GM21381 (cell line): ENCODE measurements around the gene VPS33B.
A peak's percentile ranks its signal among the peaks of the same experiment; 100 is the strongest.
"Not testable (repeated sequence)": the region's sequence is repeated elsewhere in the genome, so short reads cannot be mapped to it uniquely, and the experiment has no call there.

ENCODE experiments used
- ATAC-seq: cut with Tn5 transposase; IDR thresholded peaks from one replicate; pipeline ENCODE4 v1.9.1; 2021; ENCODE audit warnings: mild to moderate bottlenecking, moderate library complexity; ENCODE audit not compliant: unreplicated experiment

VPS33B gene

GRCh38 chr15:91022075-91022831, at the start of gene VPS33B:
Gene VPS33B (minus strand): TSS chr15:91022594. CDS start chr15:91022249, 345 bp downstream.
- peak; percentile 81 for ATAC-seq

DNA sequence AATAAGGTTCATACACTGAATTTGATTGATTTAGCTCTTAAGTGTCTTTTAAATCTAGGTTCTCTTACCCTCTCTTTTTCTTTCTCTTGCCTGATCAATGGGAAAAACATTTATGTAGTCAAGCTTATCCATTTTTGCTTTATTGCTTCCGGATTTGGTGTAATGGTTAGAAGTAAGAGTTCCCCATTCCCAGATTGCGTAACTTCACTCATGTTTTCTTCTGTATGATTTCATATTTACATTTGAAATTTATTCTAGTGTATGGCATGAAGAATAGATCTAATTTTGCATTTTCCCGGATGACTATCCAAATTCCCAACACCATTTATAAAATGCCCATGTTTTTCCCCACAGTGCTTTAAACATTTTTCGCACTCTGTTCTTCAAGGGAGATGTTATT, 49.8 kb upstream of the VPS33B start:
- ATAC-seq: no peak

DNA sequence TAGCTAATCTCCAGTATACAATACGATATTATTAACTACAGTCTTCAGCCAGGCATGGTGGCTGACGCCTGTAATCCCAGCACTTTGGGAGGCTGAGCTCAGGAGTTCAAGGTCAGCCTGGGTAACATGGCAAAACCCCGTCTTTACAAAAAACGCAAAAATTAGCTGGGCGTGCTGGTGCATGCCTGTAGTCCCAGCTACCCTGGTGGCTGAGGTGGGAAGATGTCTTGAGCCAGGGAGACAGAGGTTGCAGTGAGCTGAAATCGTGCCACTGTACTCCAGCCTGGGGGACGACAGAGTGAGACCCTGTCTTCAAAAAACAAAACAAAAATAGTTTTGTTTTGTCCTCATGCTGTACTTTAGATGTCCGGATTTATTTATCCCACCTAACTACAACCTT, 48.5 kb upstream of the VPS33B start:
- no peak for ATAC-seq

DNA sequence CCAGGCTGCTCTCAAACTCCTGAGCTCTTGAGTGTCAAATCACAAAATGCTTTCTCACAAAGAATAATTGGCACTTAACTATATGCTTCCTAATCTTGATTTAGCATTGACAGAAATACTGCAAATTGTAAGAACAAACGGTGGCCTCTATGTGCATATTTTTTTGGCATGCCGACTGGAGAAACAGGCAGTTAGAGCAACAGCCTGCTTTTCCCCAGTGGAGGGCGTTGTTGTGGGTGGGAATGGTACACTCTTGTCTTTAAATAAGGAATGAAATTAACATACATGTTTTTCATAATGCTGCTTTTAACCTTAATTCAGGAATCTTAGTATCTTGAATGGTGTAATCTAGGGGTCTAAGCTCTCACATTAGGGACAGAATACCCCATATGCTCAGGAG, 46.6 kb upstream of the VPS33B start:
- ATAC-seq: no peak

GRCh38 chr15:91068436-91068835, 46.0 kb upstream of the VPS33B start:
- ATAC-seq: no peak

GRCh38 chr15:91067036-91067435, 44.6 kb upstream of the VPS33B start:
- ATAC-seq: no peak

DNA sequence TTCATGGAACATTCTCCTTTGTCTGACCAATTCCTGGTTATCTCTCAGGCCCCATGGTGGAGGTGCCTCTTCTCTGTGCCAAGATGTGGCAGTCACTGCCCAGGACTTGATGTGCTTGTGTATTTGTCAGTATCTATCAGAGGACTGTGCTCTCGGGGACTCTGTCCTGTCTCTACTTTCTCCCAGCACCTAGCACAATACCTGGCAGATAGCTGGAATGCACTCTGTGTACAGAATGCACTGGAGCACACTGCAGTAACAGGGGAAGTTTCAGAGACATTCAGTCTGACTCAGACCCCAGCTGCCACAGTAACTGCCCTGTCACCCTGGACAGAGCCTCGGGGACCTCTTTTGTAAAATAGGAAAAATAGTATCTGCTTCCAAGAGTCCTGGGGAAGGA, 43.1 kb upstream of the VPS33B start:
- no peak for ATAC-seq

DNA sequence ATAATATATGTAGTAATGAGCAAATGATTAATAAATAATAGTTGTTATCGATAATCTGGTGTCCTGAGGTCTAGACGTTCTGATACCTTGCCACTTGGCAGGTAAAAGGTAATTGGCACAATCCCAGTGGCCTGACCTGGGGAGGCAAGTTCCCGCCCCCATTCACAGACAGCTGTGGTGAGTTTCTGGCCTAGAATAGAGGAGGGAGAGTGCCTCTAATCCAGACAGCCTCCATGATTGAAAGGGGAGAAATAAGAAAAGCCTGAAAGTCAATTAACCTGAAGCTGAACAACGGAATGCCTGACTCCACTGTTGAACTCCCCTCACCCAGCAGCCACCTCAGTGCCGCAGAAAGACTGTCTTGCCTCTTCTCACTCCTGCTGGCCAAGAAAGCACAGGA, 39.6 kb upstream of the VPS33B start:
- ATAC-seq: no peak

GRCh38 chr15:91061230-91061629, 38.8 kb upstream of the VPS33B start:
- no peak for ATAC-seq

DNA sequence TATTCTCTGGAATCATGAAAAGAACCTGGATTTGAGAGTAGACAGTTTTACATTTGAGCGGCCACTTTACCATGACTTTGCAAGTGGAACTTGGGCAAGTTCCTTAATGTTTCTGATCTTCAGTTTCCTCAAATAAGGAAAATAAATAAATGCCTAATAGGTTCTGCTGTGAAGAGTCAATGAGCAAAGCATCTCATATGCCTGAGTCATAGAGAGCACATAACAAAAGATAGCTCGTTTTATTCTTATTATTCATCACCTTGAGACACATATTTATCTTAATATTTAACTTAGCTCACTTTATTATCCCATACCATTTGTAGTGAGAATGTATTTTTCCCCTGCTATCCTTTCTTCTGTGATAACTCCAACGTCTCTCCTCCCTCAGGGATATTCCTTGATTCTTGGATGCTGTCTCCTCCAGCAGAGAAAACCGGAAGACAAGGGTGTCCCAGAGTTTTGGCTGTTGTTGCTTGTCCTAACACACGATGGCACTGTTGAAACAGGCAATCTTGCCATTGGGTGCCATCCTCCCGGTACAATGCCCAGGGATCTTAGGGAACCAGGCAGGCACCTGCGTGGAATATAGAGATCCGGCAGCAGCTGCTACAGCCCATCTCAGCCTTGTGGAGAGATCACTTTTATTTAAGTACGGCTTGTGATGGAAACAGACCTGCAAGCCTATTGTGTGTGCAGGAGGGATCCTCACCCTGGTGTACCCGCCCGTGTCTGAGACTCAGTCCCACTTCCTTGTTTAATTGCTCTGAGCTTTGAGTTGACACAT, 33.3 kb upstream of the VPS33B start:
- ATAC-seq: peak; percentile 70

DNA sequence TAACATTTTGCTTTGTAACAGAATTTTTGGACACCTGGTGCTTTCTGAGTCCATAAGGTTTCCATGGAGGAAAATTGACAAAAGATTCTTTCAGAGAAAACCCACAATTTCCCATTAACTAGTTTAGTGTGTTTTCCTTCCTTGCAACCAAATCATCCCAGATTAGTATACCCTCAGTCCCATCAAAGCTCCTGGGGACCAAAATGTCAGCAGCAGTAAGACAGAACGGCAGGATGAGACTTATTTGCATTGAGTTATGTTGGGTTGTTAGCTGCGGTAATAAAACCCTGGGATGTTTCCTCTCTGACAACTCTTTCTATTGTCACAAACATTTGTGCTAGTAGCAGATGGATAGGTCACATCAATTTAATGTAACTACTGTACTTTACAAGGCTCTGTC, 32.4 kb upstream of the VPS33B start:
- ATAC-seq: no peak

GRCh38 chr15:91051248-91051647, 28.9 kb upstream of the VPS33B start:
- ATAC-seq: no peak

- ATAC-seq: peak; percentile 38
These were observed 27.7 kb upstream of the VPS33B start for GRCh38 chr15:91050128-91050455.

DNA sequence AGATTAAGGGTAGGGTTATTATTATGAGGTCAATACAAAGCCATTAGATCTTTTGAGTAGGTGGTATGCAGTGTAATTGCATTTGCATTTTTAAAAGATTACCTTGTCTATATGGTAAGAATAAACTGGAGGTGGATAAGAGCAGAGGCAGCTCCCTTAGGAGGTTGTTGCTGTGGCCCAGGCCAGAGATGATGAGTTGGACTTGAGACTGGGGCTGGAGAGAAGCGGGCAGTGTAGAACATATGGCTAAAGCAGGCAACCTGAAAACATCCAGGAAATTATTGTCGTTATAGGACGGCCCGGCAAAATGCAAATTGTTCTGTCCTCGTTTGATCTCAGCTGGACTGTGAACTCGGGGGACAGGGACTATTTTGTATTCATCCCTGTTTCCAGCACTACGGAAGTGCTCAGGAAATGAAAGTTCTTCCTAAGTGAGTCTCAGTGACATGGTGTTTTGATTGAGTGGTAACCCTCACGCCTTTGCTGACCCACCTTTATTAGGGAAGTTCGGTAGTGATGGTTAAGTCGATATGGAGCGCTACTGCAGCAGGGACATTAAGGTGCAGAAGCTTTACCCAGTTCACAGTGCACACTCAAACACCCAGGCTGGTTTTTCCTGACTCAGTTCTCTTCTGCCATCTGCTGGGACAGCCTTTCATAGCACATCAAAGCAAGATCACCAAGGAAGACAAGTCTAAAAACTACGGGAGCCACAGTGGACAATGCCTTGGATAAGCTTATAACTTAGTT, 27.2 kb upstream of the VPS33B start:
- ATAC-seq: peak; percentile 80

- ATAC-seq: no peak
These were observed 25.3 kb upstream of the VPS33B start for GRCh38 chr15:91047545-91048199.

DNA sequence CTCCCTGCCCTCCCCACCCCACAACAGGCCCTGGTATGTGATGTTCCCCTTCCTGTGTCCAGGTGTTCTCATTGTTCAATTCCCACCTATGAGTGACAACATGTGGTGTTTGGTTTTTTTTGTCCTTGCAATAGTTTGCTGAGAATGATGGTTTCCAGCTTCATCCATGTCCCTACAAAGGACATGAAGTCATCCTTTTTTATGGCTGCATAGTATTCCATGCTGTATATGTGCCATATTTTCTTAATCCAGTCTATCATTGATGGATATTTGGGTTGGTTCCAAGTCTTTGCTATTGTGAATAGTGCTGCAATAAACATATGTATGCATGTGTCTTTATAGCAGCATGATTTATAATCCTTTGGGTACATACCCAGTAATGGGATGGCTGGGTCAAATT, 23.7 kb upstream of the VPS33B start:
- ATAC-seq: not testable (repeated sequence)

- ATAC-seq: no peak
These were observed 22.7 kb upstream of the VPS33B start for GRCh38 chr15:91045065-91045464.

DNA sequence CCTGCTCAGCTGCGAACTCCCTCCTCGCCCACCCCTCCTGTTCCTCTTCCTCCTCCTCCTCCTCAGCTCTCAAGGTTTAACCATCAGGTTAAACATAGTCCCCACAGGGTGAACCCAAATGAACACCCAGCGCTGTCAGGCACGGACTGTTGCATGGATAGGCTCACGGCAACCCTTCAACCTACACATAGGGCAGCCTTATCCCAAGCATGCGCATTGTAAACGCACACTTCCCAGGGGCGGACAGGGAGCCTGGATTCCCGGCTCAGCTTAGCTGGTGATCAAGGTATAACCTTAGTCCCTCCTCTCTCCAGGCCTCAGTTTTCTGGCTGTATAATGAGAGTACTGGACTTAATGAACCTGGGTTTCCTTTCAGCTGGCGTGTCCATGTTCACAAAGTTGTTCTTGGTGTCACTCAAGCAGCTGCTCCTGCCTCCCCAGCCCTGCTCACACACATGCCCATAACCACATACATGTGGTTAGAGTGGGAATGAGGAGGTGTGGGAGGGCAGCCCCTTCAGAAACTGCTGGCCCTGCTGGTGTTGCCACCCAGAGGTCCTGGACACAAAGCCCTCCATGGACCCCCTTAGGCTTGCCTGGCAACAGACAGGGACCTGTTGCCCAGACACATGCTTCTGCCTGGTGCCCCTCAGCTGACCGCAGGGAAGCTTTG, 20.9 kb upstream of the VPS33B start:
- ATAC-seq: no peak

- ATAC-seq: no peak
These were observed 18.5 kb upstream of the VPS33B start for GRCh38 chr15:91040856-91041255.

DNA sequence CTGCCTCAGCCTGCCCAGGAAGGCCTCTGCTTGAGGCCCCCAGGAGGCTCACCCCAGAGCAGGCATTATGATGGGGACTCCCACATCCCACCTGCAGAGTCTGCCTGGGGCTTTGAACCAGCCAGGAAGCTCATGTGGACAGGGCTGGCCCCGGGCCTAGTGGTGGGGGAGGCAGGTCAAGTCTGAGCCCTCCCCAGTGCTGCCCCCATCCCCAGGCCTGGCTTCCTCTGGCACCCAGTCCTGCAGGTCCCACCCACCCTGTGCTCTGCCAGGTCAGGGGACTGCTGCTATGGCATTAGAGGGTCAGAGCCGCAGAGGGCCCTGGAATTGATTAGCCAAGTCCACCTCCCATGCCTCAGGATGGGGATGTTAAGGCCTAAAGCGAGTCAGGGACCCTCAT, 17.6 kb upstream of the VPS33B start:
- no peak for ATAC-seq
